HG03571 (cell line): ENCODE data around the gene TNS3.
A peak's percentile ranks its signal among the peaks of the same experiment; 100 is the strongest.
"Not testable (repeated sequence)": the region's sequence is repeated elsewhere in the genome, so short reads cannot be mapped to it uniquely, and the experiment has no call there.

Experiments
- ATAC-seq: cut with Tn5 transposase; IDR thresholded peaks from one replicate; pipeline ENCODE4 v1.9.1; 2021; ENCODE audit not compliant: unreplicated experiment

Gene TNS3

GRCh38 chr7:47474937-47475879, 106.7 kb downstream of the TNS3 start:
- ATAC-seq = peak; percentile 63

GRCh38 chr7:47474211-47474936, 107.5 kb downstream of the TNS3 start:
- ATAC-seq = no peak

DNA sequence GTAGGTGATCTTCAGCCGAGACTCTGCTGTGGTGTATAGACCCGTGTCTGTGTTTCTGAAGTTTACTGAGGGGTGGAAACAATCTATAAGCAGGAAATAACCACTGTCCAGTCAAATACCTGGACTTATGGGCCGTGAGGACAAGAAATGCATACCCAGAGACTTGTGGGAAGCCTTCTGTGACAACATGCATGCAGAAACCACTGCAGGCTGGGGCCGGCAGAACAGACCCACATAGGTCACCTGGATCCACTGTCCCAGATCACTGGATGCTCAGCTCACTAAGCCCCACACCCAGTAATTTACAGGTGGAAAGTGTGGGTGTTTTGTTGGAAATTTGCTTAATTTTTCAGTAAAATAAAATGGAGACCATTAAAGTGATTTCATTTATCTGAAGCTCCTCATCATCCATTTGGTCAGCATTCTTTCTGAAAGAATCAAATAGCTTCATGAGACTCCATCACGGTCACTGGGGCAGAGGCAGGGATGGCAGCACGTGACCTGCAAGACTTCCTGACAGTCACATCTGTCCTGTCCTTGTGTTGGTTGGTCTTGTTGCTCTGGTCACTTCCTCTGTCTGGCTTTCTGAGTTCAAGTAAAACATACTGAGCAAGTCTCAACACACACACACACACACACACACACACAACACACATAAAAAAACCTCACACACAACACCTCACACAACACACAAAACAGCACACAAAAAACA, 108.3 kb downstream of the TNS3 start:
- no peak for ATAC-seq

GRCh38 chr7:47472444-47473157, 109.3 kb downstream of the TNS3 start:
- no peak for ATAC-seq

DNA sequence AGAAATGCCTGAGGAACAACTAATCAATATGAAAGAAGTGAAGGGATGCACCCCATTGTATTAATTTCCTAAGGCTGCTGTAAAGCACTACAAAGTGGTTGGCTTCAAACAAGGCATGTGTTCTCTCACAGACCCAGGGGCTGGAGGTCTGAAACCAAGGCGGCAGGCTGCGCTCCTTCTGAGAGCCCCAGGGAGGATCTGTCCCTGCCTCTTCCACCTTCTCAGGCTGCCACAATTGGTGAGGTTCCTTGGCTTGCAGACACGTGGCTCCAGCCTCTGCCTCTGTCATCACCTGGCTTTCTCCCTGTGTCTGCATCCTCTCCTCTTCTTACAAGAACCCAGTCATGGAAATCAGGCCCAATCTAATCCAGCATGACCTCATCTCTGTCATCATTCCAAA, 110.1 kb downstream of the TNS3 start:
- no peak for ATAC-seq

DNA sequence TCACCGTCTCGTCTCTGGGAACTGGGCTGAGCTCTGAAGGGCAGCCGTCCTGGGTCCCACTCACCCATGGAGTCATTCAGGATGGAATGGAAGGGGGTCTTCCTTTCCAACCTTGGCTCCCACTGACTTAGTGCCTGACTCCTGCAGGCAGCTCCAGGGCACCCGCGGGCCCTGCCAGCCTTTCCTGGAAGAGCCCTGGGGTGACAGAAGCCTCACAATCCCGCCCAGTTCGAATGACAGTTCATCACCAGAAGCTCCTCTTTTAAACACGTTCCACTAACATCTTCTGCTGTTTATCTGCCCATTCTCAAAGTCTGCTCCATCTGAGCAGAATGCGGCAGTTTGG, 110.6 kb downstream of the TNS3 start:
- ATAC-seq = no peak

GRCh38 chr7:47470567-47471357, 111.1 kb downstream of the TNS3 start:
- ATAC-seq = no peak

- ATAC-seq = not testable (repeated sequence)
Observed at GRCh38 chr7:47469846-47470245, 112.1 kb downstream of the TNS3 start.

DNA sequence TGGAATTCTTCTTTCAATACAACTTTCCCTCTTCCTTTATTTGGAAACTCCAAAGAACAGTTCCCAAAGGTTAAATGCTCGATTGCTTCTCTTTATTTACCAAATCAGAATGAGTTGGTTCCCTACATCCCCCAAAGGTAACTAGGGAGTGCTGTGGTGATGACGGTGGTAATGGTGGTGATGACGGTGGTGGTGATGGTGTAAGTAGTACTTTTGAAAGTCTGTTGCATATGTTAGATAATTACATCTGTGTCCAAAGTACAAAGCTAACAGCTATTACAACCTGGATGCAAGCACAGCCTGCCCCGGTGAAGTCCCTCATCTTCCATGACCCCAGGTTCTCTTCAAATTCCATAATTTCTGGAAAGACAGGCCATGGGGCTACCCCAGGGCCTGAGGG, 115.1 kb downstream of the TNS3 start:
- no peak for ATAC-seq

- no peak for ATAC-seq
Observed at GRCh38 chr7:47465191-47465590, 116.7 kb downstream of the TNS3 start.

DNA sequence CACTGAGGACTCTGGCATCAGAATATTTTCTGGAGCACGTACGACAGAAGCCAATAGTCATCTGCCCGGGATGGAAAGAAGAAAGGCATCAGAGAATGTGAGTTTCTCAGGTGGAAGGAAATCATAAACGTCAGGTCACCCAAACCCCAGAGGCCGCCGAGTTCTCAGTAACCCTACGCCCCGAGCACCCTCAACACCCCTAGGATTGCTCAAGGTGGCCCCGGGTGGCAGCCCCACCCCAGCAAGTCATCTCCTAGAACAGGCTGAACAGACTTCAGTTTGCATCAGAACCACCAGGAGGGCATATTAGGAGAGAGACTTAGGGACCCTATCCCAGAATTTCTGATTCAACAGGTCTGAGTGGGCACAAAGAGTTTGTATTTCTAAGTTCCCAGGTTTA, 117.6 kb downstream of the TNS3 start:
- ATAC-seq = no peak

GRCh38 chr7:47461746-47462145, 120.2 kb downstream of the TNS3 start:
- ATAC-seq = no peak

GRCh38 chr7:47461161-47461560, 120.8 kb downstream of the TNS3 start:
- no peak for ATAC-seq

GRCh38 chr7:47460251-47460989, 121.5 kb downstream of the TNS3 start:
- no peak for ATAC-seq

DNA sequence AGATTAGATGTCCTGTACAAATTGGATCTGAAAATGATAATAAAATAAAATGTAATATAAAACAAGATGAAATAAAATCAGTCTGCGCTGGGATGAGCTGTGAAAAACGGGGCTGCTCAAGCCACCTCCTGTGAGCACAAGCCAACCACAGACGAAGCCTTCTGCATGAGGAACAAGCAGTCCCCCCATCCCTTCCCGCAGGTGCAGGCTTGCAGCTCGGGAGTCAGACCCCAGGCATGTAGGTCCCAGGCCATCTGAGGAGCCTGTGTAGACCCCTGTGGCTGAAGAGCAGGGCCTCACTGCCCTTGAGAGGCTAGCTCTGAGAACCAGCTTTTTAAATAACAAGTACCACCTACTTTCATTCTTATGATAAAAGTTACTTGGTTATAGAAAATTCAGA, 123.4 kb downstream of the TNS3 start:
- ATAC-seq = no peak

- no peak for ATAC-seq
Observed at GRCh38 chr7:47458057-47458456, 123.9 kb downstream of the TNS3 start.

DNA sequence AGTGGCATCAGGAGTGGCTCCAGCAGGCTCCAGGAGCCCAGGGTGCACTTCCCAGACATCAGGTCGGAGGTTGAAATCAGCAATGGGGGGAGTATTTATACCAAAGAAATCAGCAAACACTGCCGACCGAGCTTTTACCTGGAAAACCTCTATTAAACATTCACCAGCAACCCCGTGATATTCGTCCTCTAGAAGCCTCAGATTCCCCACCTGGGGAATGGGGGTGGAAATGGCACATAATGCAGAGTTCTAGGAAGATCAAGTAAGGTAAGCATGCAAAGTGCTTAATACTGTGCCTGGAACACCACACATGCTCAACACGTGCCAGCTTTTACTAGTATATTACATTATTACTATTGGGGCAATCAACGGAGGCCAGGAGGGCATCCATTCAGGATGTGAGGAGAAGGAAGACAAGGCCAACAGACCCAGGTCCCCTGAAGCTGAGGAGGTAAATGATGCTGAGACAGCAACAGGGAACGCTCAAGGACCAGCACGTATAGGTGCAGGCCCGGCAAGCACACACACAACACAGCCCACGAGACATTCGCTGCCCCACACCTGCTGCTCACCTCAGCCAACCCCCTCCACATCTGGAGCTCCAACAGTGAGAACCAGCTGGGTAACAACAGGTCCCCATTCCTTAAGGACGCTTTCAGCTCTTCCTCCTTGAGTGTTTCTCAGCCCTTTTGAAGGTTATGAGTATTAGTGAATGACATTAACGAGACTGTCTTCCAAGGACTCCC, 125.5 kb downstream of the TNS3 start:
- ATAC-seq = no peak

GRCh38 chr7:47455872-47456185, 126.1 kb downstream of the TNS3 start:
- ATAC-seq = no peak
